Spleen (tissue), 7 donors: ENCODE data around the gene NFIB.

ENCODE experiments used
- POLR2A ChIP-seq, 3 donors: fragments of 450-650 bp; IDR thresholded peaks; one replicate each; pipeline ENCODE4 v1.5.1; 2017; ENCODE audit warnings: antibody characterized with exemption in 3 of 3, mild to moderate bottlenecking in 1 of 3
- TF ChIP-seq, protein P1 (sequence below), 11 experiments: fragments of 200-600 bp in 7 of 11; fragments of 450-650 bp in 4 of 11; sonication (generic) in 4 of 11; IDR thresholded peaks in 8 of 11; conservative IDR thresholded peaks in 3 of 11; 1 replicate in 7 of 11; 2 replicates in 4 of 11; pipeline versions ENCODE4 v1.4.0 to v1.8.0; 2016 to 2021; ENCODE audit warnings: antibody characterized with exemption in 11 of 11, inconsistent platforms in 4 of 11, mild to moderate bottlenecking in 1 of 11
- donor health status: DM: no; HTN: no; CAD: no; lungs with moderate emphysema.
- donor health status: DM: no; HTN: no; CAD: no.
- donor health status: DM: no; HTN: no; CAD: no.

- TF ChIP-seq, protein P1, sequence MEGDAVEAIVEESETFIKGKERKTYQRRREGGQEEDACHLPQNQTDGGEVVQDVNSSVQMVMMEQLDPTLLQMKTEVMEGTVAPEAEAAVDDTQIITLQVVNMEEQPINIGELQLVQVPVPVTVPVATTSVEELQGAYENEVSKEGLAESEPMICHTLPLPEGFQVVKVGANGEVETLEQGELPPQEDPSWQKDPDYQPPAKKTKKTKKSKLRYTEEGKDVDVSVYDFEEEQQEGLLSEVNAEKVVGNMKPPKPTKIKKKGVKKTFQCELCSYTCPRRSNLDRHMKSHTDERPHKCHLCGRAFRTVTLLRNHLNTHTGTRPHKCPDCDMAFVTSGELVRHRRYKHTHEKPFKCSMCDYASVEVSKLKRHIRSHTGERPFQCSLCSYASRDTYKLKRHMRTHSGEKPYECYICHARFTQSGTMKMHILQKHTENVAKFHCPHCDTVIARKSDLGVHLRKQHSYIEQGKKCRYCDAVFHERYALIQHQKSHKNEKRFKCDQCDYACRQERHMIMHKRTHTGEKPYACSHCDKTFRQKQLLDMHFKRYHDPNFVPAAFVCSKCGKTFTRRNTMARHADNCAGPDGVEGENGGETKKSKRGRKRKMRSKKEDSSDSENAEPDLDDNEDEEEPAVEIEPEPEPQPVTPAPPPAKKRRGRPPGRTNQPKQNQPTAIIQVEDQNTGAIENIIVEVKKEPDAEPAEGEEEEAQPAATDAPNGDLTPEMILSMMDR (IDR thresholded peaks at IDR 0.05 in 8 of 11, conservative IDR thresholded peaks at IDR 0.05 in 3 of 11): no peak
- TF ChIP-seq POLR2A (IDR thresholded peaks at IDR 0.05): no peak
Measured at GRCh38 chr9:14203356-14204056, 110.4 kb downstream of the NFIB start.
